OCI-LY1 (cell line): ENCODE results near the gene CIRBP.

Source experiments
- CTCF ChIP-seq: fragments of 200-600 bp; sonication (generic), shearing (Covaris generic); IDR thresholded peaks from 2 replicates; pipeline ENCODE4 v1.5.1; 2017; ENCODE audit warnings: mild to moderate bottlenecking, antibody characterized with exemption, low read length, moderate library complexity, mixed read lengths
- EZH2 ChIP-seq: fragments of 200-600 bp; sonication (generic), shearing (Covaris generic); IDR thresholded peaks from 2 replicates; pipeline ENCODE4 v1.8.0; 2017; ENCODE audit warnings: borderline replicate concordance, mixed run types, mild to moderate bottlenecking, antibody characterized with exemption, low read length, moderate library complexity, mixed read lengths

GRCh38 chr19:1269478-1270212 is 513 bp downstream of the CIRBP start:
- TF ChIP-seq CTCF (no peak), EZH2 (no peak)
